ENCODE results near the gene ADISSP. TPM values are rescaled to one million over a fixed set of nuclear protein-coding genes. Genes with fewer than 3 reads are reported as not detected.

ADISSP gene
- total and polyA plus RNA-seq, 2 of the 8 experiments (the other 6 are each of a cell fraction or from before 2014, with no cell fraction given), result 111 to 141 TPM

GRCh38 chr20:3755269-3755668 is 12.3 kb downstream of the ADISSP start:
- Histone ChIP-seq H3K36me3 (ENCODE audit: control insufficient read depth in 2 of 4, insufficient read depth in 4 of 4, low read length in 3 of 4) (peaks cover 0 to 9% (median 2%) of the 10 kb centered on the region in 4 experiments; a peak in 6 of 8 replicates), H2BK12ac (ENCODE audit: low read depth, low read length) (no peak overlapping the region), H3K27ac (ENCODE audit: low read depth, low read length) (no peak overlapping the region), H3K79me1 (ENCODE audit: low read depth, low read length) (peaks cover 6% of the 10 kb centered on the region), H3K4ac (replicated peaks; ENCODE audit: insufficient read length, low read depth, low read length) (no peak overlapping the region), H3K14ac (ENCODE audit: insufficient read length) (no peak overlapping the region), H3K23me2 (ENCODE audit: low read depth, low read length) (peaks cover 13% of the 10 kb centered on the region; the same call in 1 of the 2 replicates), H3K9ac (replicated peaks in 1 of 4; ENCODE audit: extremely low read depth in 1 of 4, low read depth in 3 of 4, low read length in 3 of 4) (no peak overlapping the region), H4K8ac (ENCODE audit: extremely low read depth, insufficient read depth, low read length) (no peak overlapping the region), H4K91ac (replicated peaks; ENCODE audit: insufficient read length, low read length) (no peak overlapping the region), H3K4me2 (ENCODE audit: insufficient read depth in 1 of 2, low read depth in 2 of 2, low read length in 2 of 2) (no peak overlapping the region), H3K4me1 (replicated peaks in 1 of 4; ENCODE audit: control insufficient read depth in 3 of 4, insufficient read depth in 4 of 4, low read length in 3 of 4) (peaks cover 0 to 10% (median 2%) of the 10 kb centered on the region in 4 experiments; a peak in 5 of 7 replicates), H3K18ac (ENCODE audit: extremely low read depth, low read length) (no peak overlapping the region), H4K20me1 (replicated peaks in 1 of 2; ENCODE audit: control insufficient read depth in 1 of 2, insufficient read depth in 2 of 2, low read length in 2 of 2) (peaks cover 8 to 30% of the 10 kb centered on the region in 2 experiments), H2AK5ac (ENCODE audit: low read depth, low read length) (no peak overlapping the region), H2BK120ac (replicated peaks; ENCODE audit: low read depth, low read length) (no peak overlapping the region), H2AFZ (ENCODE audit: low read length) (no peak overlapping the region), H2BK5ac (ENCODE audit: low read depth, low read length) (no peak overlapping the region), H2BK20ac (ENCODE audit: low read length) (no peak overlapping the region), H4K5ac (ENCODE audit: insufficient read length, low read depth, low read length) (no peak overlapping the region), H3K23ac (ENCODE audit: insufficient read length) (no peak overlapping the region), H3K9me3 (ENCODE audit: insufficient read depth in 2 of 2, low read depth in 1 of 2, low read length in 1 of 2) (no peaks in the 10 kb centered on the region), H3K79me2 (ENCODE audit: control insufficient read depth in 1 of 2, insufficient read depth in 2 of 2, low read length in 2 of 2) (no peaks in the 10 kb centered on the region; a peak in 1 of 4 replicates), H3K27me3 (replicated peaks in 1 of 4; ENCODE audit: control insufficient read depth in 3 of 4, extremely low read depth in 1 of 4, insufficient read depth in 3 of 4, low read length in 3 of 4) (peaks cover 4 to 16% (median 11%) of the 10 kb centered on the region in 4 experiments), H2BK15ac (ENCODE audit: low read length) (no peak overlapping the region), H3K56ac (replicated peaks; ENCODE audit: insufficient read length, low read depth, low read length) (no peak overlapping the region), H3K4me3 (ENCODE audit: extremely low read depth in 1 of 4, insufficient read depth in 2 of 4, low read depth in 3 of 4, low read length in 4 of 4) (no peak overlapping the region)
- POLR2A ChIA-PET (ENCODE audit: partially characterized antibody), result interaction anchor here (0.9 to 5.9 kb wide), 5 partner anchors 9 to 63 kb away, joined by 3 to 46 read pairs (median 5); partner anchors contain the start of gene ADISSP
- CTCF ChIA-PET (ENCODE audit: partially characterized antibody), result interaction anchor here (0.6 to 18.6 kb wide), 14 partner anchors 8 to 198 kb away, joined by 3 to 308 read pairs (median 4); partner anchors contain the start of genes ADISSP, AP5S1, HSPA12B and SIGLEC1
- FAIRE-seq (no peak), DNase-seq (ENCODE audit: low read depth in 1 of 2, low spot score in 2 of 2) (no peak)
- WGBS, 2 experiments (ENCODE audit: extremely low coverage in 1 of 2, insufficient coverage in 1 of 2, insufficient read length in 1 of 2, insufficient replicate concordance in 2 of 2, low coverage in 1 of 2, low lambda C conversion rate in 2 of 2, missing lambda C conversion rate in 1 of 2), result 96% methylated on average over 4 of the region's 7 CpGs; no CpG with 5 or more reads in 1 of the 2 experiments
- TF ChIP-seq CEBPB (IDR thresholded peaks at IDR 0.05; ENCODE audit: low read depth, low read length) (no peak), POLR2A (IDR thresholded peaks at IDR 0.05; ENCODE audit: control extremely low read depth in 1 of 2, low read depth in 2 of 2, low read length in 2 of 2) (no peak), CREB1 (IDR thresholded peaks at IDR 0.05) (no peak), EGR1 (IDR thresholded peaks at IDR 0.05; ENCODE audit: borderline replicate concordance, low read depth, low read length) (no peak), SP4 (IDR thresholded peaks at IDR 0.05; ENCODE audit: low read length) (no peak), SP1 (IDR thresholded peaks at IDR 0.05; ENCODE audit: low read depth, low read length) (no peak), E2F6 (IDR thresholded peaks at IDR 0.05) (no peak), RBBP5 (IDR thresholded peaks at IDR 0.05; ENCODE audit: borderline replicate concordance, low read depth, low read length) (no peak), SUZ12 (IDR thresholded peaks at IDR 0.05; ENCODE audit: low read length) (no peak), KDM4A (IDR thresholded peaks at IDR 0.05; ENCODE audit: low read depth, low read length, severe bottlenecking) (no peak), SIRT6 (IDR thresholded peaks at IDR 0.05; ENCODE audit: low read length) (no peak), POLR2AphosphoS5 (IDR thresholded peaks at IDR 0.05; ENCODE audit: low read depth, low read length) (no peak), ATF2 (IDR thresholded peaks at IDR 0.05; ENCODE audit: low read length) (no peak)
